ENCODE results near the gene NTMT1. TPM values are rescaled to one million over a fixed set of nuclear protein-coding genes. Genes with fewer than 3 reads are reported as not detected.

NTMT1 gene
- total and polyA plus RNA-seq, 10 donors, result 22.8 to 50.5 (median 36.6) TPM

DNA sequence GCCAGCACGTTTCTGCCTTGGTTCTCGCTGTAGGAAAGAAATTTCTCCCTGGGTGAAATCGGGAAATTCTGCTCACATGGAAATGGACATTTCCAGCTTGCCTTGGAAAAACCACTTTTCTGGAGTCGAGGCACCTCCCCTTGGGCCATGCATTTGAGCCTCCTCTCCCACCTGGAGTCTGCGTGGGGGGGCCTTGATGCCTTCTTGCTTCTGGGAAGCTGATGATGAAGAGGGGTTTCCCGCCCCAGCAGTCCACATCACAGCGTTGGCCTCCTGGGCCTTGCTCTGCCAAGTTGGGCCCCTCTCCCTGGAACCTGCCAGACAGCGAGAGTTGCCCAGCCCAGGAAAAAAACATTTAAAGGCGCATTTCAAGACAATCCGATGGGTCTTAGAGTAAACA lies 17.7 kb downstream of the NTMT1 start:
- Histone ChIP-seq H3K36me3 (peaks cover 0 to 13% (median 9%) of the 10 kb centered on the region in 6 donors), H3K27me3 (replicated peaks in 1 of 7) (no peaks in the 10 kb centered on the region), H3K4me3 (no peak overlapping the region), H3K9me3 (no peaks in the 10 kb centered on the region), H3K27ac (no peak overlapping the region), H3K4me1 (peaks cover 13 to 39% (median 33%) of the 10 kb centered on the region in 6 donors)
- no peak for DNase-seq
- WGBS, 5 donors, result 79 to 89% (median 88%) methylated on average over 10 of the region's 10 CpGs
- intact Hi-C loops (cut with DNase I; ENCODE audit: low total_unique reads), result loop anchor here (10.0 kb wide), 1 partner anchor 141 kb away; no protein-coding TSS in a partner anchor
- TF ChIP-seq POLR2AphosphoS5 (IDR thresholded peaks at IDR 0.05) (no peak), POLR2A (IDR thresholded peaks at IDR 0.05) (no peak)
- TF ChIP-seq, protein P1, sequence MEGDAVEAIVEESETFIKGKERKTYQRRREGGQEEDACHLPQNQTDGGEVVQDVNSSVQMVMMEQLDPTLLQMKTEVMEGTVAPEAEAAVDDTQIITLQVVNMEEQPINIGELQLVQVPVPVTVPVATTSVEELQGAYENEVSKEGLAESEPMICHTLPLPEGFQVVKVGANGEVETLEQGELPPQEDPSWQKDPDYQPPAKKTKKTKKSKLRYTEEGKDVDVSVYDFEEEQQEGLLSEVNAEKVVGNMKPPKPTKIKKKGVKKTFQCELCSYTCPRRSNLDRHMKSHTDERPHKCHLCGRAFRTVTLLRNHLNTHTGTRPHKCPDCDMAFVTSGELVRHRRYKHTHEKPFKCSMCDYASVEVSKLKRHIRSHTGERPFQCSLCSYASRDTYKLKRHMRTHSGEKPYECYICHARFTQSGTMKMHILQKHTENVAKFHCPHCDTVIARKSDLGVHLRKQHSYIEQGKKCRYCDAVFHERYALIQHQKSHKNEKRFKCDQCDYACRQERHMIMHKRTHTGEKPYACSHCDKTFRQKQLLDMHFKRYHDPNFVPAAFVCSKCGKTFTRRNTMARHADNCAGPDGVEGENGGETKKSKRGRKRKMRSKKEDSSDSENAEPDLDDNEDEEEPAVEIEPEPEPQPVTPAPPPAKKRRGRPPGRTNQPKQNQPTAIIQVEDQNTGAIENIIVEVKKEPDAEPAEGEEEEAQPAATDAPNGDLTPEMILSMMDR (IDR thresholded peaks at IDR 0.05 in 8 of 11, conservative IDR thresholded peaks at IDR 0.05 in 3 of 11), result no peak

DNA sequence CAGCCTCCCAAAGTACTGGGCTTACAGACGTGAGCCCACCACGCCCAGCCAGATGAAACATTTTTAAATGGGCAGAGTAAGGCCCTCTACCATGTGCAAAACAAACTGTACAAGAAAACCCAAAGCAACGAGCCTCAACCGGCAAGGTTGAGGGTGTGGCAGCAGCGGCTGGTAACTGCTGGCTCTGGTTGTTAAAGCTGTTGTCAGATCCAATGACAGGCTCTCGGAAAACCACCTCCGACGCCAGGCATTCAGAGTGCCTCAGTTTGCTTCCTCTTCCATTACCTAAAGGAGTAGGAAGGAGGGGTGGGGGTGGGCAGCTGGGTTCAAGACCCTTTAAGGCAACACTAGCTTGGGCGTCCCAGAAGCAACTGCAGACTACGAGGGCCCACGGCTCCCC lies 18.4 kb downstream of the NTMT1 start:
- Histone ChIP-seq H3K36me3 (peaks cover 0 to 6% (median 2%) of the 10 kb centered on the region in 6 donors), H3K9me3 (no peaks in the 10 kb centered on the region), H3K4me3 (no peak overlapping the region), H3K27me3 (replicated peaks in 1 of 7) (no peaks in the 10 kb centered on the region), H3K4me1 (peaks cover 13 to 33% (median 28%) of the 10 kb centered on the region in 6 donors), H3K27ac (no peak overlapping the region)
- TF ChIP-seq POLR2AphosphoS5 (IDR thresholded peaks at IDR 0.05) (no peak), POLR2A (IDR thresholded peaks at IDR 0.05) (no peak)
- TF ChIP-seq, protein P1 (IDR thresholded peaks at IDR 0.05 in 8 of 11, conservative IDR thresholded peaks at IDR 0.05 in 3 of 11), result no peak
- intact Hi-C loops (cut with DNase I; ENCODE audit: low total_unique reads), result loop anchor here (10.0 kb wide), 1 partner anchor 140 kb away; no protein-coding TSS in a partner anchor
- 67 to 89% (median 83%) methylated on average over 9 to 11 of the region's 11 CpGs for WGBS, 5 donors
- no peak for DNase-seq

DNA sequence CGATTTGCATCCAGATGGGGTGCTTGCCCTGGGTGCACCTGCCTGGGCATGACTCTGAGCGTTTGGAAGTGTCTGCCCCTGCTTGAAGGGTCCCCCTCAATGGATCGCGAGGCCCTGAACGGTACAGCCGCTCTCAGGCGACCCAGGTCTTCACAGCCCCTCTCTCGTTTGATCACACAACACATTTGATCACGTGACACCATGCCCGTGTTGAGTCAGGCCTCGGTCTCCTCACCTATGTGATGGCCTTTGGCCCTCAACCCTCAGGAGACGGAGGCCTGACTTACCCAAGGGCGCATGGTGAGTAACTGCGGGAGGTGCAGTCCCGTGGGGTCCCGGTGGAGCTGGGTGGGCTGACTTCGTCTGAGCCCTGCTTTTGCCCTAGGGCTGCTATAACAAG lies 18.9 kb downstream of the NTMT1 start:
- peaks cover 13 to 27% (median 23%) of the 10 kb centered on the region in 6 donors for H3K4me1 ChIP-seq
- no peak overlapping the region for H3K4me3 ChIP-seq
- no peak overlapping the region for H3K27ac ChIP-seq
- peaks cover 0 to under 1% (median 0%) of the 10 kb centered on the region in 6 donors for H3K36me3 ChIP-seq
- 78 to 84% (median 83%) methylated on average over 14 to 17 of the region's 17 CpGs for WGBS, 5 donors
- TF ChIP-seq POLR2A (IDR thresholded peaks at IDR 0.05) (no peak), POLR2AphosphoS5 (IDR thresholded peaks at IDR 0.05) (no peak)
- TF ChIP-seq, protein P1 (IDR thresholded peaks at IDR 0.05 in 8 of 11, conservative IDR thresholded peaks at IDR 0.05 in 3 of 11), result no peak
- H3K27me3 ChIP-seq (replicated peaks in 1 of 7), result no peaks in the 10 kb centered on the region
- intact Hi-C loops (cut with DNase I; ENCODE audit: low total_unique reads), result loop anchor here (10.0 kb wide), 1 partner anchor 140 kb away; no protein-coding TSS in a partner anchor
- no peak for DNase-seq
- no peaks in the 10 kb centered on the region for H3K9me3 ChIP-seq

DNA sequence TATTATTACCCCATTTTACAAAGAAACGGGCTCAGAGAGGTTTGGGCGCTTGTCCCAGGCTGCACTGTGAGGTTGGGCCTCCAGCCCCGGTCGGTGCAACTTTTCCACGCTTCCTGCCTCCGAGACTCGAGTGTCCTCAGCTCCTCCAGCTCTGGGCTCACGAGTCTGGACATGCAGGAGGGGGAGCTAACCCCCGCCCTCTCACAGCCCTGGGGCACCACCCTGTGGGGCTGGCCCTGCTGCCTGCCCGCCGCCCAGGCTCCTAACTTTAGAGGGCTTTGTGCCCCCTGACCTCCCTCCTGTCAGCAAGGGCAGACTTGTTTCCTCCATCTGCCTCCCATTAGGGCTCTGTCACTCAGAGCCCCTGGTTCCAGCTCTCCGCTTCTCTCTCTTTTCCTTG lies 20.3 kb downstream of the NTMT1 start:
- H3K27ac ChIP-seq, result no peak overlapping the region
- no peak overlapping the region for H3K4me3 ChIP-seq
- intact Hi-C loops (cut with DNase I; ENCODE audit: low total_unique reads), result loop anchor here (10.0 kb wide), 1 partner anchor 139 kb away; no protein-coding TSS in a partner anchor
- no peak for DNase-seq
- H3K9me3 ChIP-seq, result no peaks in the 10 kb centered on the region
- TF ChIP-seq, protein P1 (IDR thresholded peaks at IDR 0.05 in 8 of 11, conservative IDR thresholded peaks at IDR 0.05 in 3 of 11), result no peak
- no peak for TF ChIP-seq POLR2A (IDR thresholded peaks at IDR 0.05)
- WGBS, 5 donors, result 67 to 88% (median 81%) methylated on average over 11 to 12 of the region's 12 CpGs
- peaks cover under 1 to 14% (median 10%) of the 10 kb centered on the region in 6 donors for H3K4me1 ChIP-seq
- H3K36me3 ChIP-seq, result no peaks in the 10 kb centered on the region
- H3K27me3 ChIP-seq (replicated peaks in 1 of 7), result no peaks in the 10 kb centered on the region

All from spleen (tissue), 11 donors.